Gastrocnemius medialis (tissue), 4 donors: ENCODE data around the gene ATG10.
"Not testable (repeated sequence)": the region's sequence is repeated elsewhere in the genome, so short reads cannot be mapped to it uniquely, and the experiment has no call there.

Experiments
- CTCF ChIP-seq, 5 experiments: fragments of 450-650 bp in 3 of 5; fragments of 200-600 bp in 2 of 5; sonication (generic) in 2 of 5; IDR thresholded peaks in 4 of 5; conservative IDR thresholded peaks in 1 of 5; 1 replicate in 4 of 5; 2 replicates in 1 of 5; pipeline ENCODE4 v1.5.1; 2016 to 2019; ENCODE audit warnings: antibody characterized with exemption in 5 of 5, mild to moderate bottlenecking in 3 of 5, moderate library complexity in 3 of 5
- POLR2A ChIP-seq, 2 donors: fragments of 450-650 bp; IDR thresholded peaks; one replicate each; pipeline ENCODE4 v1.6.1; 2017; ENCODE audit warnings: antibody characterized with exemption in 2 of 2, mild to moderate bottlenecking in 2 of 2, moderate library complexity in 2 of 2

GRCh38 chr5:82042894-82043293 is 71.1 kb downstream of the ATG10 start:
- not testable (repeated sequence) for TF ChIP-seq CTCF (IDR thresholded peaks at IDR 0.05 in 4 of 5, conservative IDR thresholded peaks at IDR 0.05 in 1 of 5); POLR2A (IDR thresholded peaks at IDR 0.05)
